Peyer's patch (tissue), 4 donors: ENCODE results near the gene TTYH3.

Source experiments
- CTCF ChIP-seq, 6 experiments: fragments of 450-650 bp in 4 of 6; fragments of 200-600 bp in 2 of 6; sonication (generic) in 1 of 6; IDR thresholded peaks; one replicate each; pipeline ENCODE4 v1.5.1; 2017 to 2019; ENCODE audit warnings: antibody characterized with exemption in 6 of 6, mild to moderate bottlenecking in 3 of 6, moderate library complexity in 1 of 6
- POLR2A ChIP-seq, 2 donors: fragments of 450-650 bp; IDR thresholded peaks; one replicate each; pipeline ENCODE4 v1.5.1; 2017; ENCODE audit warnings: antibody characterized with exemption in 2 of 2, mild to moderate bottlenecking in 2 of 2, moderate library complexity in 2 of 2

- TF ChIP-seq CTCF (IDR thresholded peaks at IDR 0.05) = no peak
- no peak for TF ChIP-seq POLR2A (IDR thresholded peaks at IDR 0.05)
These were observed 76.3 kb downstream of the TTYH3 start for GRCh38 chr7:2708041-2708440.
